ENCODE measurements around the gene SORBS2.

GRCh38 chr4:185734930-185735329, 77.1 kb downstream of the SORBS2 start:
- TF ChIP-seq CTCF (IDR thresholded peaks at IDR 0.05), result no peak
- TF ChIP-seq POLR2A (IDR thresholded peaks at IDR 0.05), result no peak

All from thyroid gland (tissue), 4 donors.